UCSD-AML1 (cell line): Measurements from ENCODE around the gene RPH3AL.
"Not testable (repeated sequence)": the region's sequence is repeated elsewhere in the genome, so short reads cannot be mapped to it uniquely, and the experiment has no call there.

Experiments used
- DNase-seq: peaks from one replicate; lab custom pipeline; 2025; ENCODE audit not compliant: unreplicated experiment; lab: John Stamatoyannopoulos, UW

The RPH3AL gene

DNA sequence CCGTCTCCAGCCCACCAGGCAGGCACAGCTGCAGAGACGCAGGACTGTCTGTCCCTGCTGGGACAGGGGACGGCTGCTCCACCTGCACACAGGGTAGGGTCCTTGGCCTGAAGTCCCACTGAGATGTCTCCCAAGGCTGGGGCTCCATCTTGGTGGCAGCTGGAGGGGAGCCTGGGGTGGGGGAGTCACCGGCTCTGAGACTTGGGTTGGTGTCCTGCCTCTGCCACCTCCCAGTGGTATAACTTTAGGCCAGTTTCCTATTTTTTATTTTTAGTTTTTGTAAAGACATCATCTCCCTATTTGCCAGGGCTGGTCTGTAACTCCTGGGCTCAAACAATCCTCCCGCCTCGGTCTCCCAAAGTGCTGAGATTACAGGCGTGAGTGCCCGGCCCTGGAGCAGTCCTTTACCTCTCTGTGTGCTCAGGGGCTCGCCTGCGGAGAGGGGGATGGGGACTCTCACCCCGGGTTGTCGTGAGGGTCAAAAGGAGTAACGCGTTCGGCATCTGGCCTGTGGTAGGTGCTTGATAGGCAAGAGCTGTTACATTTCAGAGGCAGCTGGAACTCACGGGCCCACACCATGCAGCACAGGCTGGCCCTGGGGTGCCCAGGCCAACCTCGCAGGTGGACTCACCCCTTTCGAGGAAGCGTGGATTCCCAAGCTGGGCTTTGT lies 124.5 kb downstream of the RPH3AL start:
- no peak for DNase-seq

GRCh38 chr17:227078-227945 lies 125.3 kb downstream of the RPH3AL start:
- DNase-seq: no peak

DNA sequence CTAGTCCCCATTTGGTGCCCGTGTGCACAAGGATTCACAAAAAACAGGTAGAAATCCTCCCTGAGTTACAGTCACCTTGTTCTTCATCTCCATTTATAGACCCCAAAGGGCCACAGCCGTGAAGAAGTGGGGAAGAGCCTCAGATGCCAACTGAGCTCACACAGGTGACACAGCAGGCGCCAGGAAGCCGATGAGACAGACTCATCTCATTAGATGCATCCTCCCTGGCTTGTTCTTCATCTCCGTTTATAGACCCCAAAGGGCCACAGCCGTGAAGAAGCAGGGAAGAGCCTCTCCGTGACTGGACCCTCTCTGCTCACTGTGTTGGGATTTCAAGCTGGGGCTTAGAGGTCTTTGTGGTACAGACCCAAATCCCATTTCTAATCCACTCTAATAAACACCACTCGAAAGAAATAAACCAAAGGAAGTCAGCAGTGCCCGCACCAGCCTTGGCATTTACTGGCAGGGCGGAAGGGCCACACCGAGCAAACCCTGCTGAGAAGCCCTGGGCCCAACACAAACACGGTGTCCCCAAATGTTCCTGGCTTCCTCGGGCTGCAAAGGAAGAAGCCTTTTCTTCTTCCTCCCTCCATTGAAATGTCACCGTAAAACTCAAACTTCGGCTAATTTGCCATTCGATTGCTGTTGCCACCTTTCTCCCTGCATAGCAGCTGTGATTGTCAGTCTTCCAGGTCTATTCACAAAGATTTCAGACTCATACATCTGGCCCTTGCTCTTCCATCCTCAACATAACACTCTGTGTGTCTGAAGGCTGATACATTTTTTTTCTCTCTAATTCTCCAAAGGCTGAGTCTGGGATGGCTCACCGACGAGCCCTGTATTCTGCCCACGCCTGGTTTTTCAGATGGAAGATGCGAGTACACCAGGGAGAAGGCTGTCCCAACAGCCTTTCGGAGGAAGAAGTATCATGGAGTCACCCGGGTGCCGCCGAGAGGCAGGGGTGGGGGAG lies 126.2 kb downstream of the RPH3AL start:
- no peak for DNase-seq

- no peak for DNase-seq
Observed at GRCh38 chr17:225551-225950, 127.1 kb downstream of the RPH3AL start.

- DNase-seq: not testable (repeated sequence)
Observed at GRCh38 chr17:224576-224975, 128.0 kb downstream of the RPH3AL start.

DNA sequence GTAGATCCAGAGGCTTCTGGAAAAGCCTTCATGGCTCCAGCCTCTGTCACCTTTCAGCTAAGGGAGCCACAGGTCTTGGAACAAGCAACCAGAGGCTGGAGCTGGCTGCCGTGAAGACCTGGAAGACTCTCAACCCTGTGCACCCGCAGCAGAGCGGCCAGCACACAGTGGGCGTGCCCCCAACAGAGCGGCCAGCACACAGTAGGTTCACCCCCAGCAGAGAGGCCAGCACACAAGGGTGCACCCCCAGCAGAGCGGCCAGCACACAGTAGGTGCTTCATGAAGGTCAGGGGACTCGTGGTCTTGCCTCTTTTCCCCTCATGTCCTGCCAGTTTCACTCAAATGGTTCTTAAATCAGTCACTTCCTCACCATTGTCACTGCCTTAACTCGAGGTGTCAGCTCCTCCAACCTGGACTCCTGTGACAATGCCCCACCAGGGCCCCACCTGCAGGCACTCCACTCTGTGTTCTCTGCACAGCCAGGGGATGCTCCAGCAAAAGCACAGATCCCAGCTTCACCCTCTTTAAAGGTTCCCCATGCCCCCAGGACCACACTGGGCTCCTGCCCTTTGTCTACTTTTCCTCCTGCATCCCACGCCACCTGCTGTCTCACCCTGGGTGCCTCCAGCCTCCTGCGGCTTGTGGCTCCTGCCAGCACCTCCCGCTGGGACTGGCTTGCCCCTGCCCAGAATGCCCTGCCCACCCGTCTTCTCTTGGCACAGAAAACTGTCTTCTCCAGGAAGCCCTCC lies 128.7 kb downstream of the RPH3AL start:
- DNase-seq: no peak

- no peak for DNase-seq
Observed at GRCh38 chr17:222172-222571, 130.4 kb downstream of the RPH3AL start.

- DNase-seq: no peak
Observed at GRCh38 chr17:219696-220095, 132.9 kb downstream of the RPH3AL start.

GRCh38 chr17:218432-219110 lies 134.0 kb downstream of the RPH3AL start:
- DNase-seq: no peak

- no peak for DNase-seq
Observed at GRCh38 chr17:216625-217024, 136.0 kb downstream of the RPH3AL start.

- not testable (repeated sequence) for DNase-seq
Observed at GRCh38 chr17:215563-216478, 136.8 kb downstream of the RPH3AL start.

DNA sequence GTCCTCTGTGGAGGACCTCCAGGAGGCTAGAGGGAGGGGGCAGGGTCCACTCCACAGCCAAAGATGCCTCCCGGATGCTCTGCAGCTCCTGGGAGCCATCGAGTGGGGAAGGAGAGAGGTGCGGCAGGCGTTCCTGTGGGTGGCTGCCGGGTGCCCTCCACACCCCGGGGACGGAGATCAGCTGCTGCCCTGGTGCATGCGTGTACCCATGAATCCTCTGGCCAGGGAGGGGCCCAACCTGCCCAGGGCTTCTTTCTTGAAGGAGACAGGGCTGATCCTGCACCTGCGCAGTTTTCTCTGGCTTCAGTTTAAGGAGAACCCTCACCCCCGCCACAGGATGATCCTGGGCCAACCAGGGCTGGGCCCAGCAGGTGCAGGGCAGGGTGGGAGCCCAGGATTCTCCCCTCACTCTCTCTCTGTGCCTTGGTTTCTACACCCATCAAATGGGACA lies 137.7 kb downstream of the RPH3AL start:
- no peak for DNase-seq

- no peak for DNase-seq
Observed at GRCh38 chr17:213286-214105, 139.1 kb downstream of the RPH3AL start.

- DNase-seq: no peak
Observed at GRCh38 chr17:210402-210801, 142.2 kb downstream of the RPH3AL start.

GRCh38 chr17:208429-208828 lies 144.2 kb downstream of the RPH3AL start:
- no peak for DNase-seq

- DNase-seq: no peak
Observed at GRCh38 chr17:207775-208174, 144.8 kb downstream of the RPH3AL start.

GRCh38 chr17:206941-207560 lies 145.6 kb downstream of the RPH3AL start:
- DNase-seq: no peak

DNA sequence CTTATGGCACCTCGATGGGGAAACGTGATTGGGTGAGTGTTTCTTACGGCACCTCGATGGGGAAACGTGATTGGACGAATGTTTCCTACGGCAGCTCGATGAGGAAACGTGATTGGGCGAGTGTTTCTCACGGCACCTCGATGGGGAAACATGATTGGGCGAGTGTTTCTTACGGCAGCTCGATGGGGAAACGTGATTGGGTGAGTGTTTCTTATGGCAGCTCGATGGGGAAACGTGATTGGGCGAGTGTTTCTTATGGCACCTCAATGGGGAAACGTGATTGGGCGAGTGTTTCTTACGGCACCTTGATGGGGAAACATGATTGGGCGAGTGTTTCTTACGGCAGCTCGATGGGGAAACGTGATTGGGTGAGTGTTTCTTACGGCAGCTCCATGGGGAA lies 146.1 kb downstream of the RPH3AL start:
- not testable (repeated sequence) for DNase-seq
